Activated CD4-positive, alpha-beta T cell treated with anti-CD3 and anti-CD28 coated beads for 24 hours (primary cell): ENCODE results near the gene GOLGB1.
"Not testable (repeated sequence)": the region's sequence is repeated elsewhere in the genome, so short reads cannot be mapped to it uniquely, and the experiment has no call there.

Source experiments
- DNase-seq, 2 donors: peaks; one replicate each; pipeline ENCODE4 v3.0.0-alpha.2; 2020; ENCODE audit warnings: low read depth in 2 of 2

The GOLGB1 gene

GRCh38 chr3:121749276-121750086, at the start of gene GOLGB1:
Gene GOLGB1, minus strand, starts transcription at chr3:121749741. Its CDS starts 18,770 bp downstream, at chr3:121730971.
- DNase-seq: peak; percentile 85 to 87

GRCh38 chr3:121796970-121797369, 47.4 kb upstream of the GOLGB1 start:
- no peak for DNase-seq

- no peak for DNase-seq
Measured at GRCh38 chr3:121794264-121794983, 44.9 kb upstream of the GOLGB1 start.

- no peak for DNase-seq
Measured at GRCh38 chr3:121793078-121793477, 43.5 kb upstream of the GOLGB1 start.

- no peak for DNase-seq
Measured at GRCh38 chr3:121786485-121786884, 36.9 kb upstream of the GOLGB1 start.

GRCh38 chr3:121782784-121783183, 33.2 kb upstream of the GOLGB1 start:
- DNase-seq: not testable (repeated sequence)

GRCh38 chr3:121781611-121782010, 32.1 kb upstream of the GOLGB1 start:
- DNase-seq: no peak

GRCh38 chr3:121775095-121775494, 25.6 kb upstream of the GOLGB1 start:
- DNase-seq: not testable (repeated sequence)

GRCh38 chr3:121769246-121769645, 19.7 kb upstream of the GOLGB1 start:
- DNase-seq: no peak

- DNase-seq: no peak
Measured at GRCh38 chr3:121768452-121768851, 18.9 kb upstream of the GOLGB1 start.

- DNase-seq: no peak
Measured at GRCh38 chr3:121759541-121760202, 10.1 kb upstream of the GOLGB1 start.

- no peak for DNase-seq
Measured at GRCh38 chr3:121758727-121759450, 9.3 kb upstream of the GOLGB1 start.

GRCh38 chr3:121757812-121758545, 8.4 kb upstream of the GOLGB1 start:
- no peak for DNase-seq

- DNase-seq: no peak
Measured at GRCh38 chr3:121757087-121757811, 7.7 kb upstream of the GOLGB1 start.

- DNase-seq: no peak
Measured at GRCh38 chr3:121752772-121753171, 3.2 kb upstream of the GOLGB1 start.

- no peak for DNase-seq
Measured at GRCh38 chr3:121752261-121752660, 2.7 kb upstream of the GOLGB1 start.

GRCh38 chr3:121750087-121750415, 510 bp upstream of the GOLGB1 start:
- DNase-seq: no peak

GRCh38 chr3:121748680-121749275, 763 bp downstream of the GOLGB1 start:
- peak; percentile 5 to 18 for DNase-seq

GRCh38 chr3:121747976-121748375, 1.6 kb downstream of the GOLGB1 start:
- DNase-seq: no peak

- DNase-seq: not testable (repeated sequence)
Measured at GRCh38 chr3:121743106-121743505, 6.4 kb downstream of the GOLGB1 start.
